LHCN-M2 (cell line): Measurements from ENCODE around the gene ABCB11. TPM values are rescaled to one million over a fixed set of nuclear protein-coding genes. Genes with fewer than 3 reads are reported as not detected.

ENCODE experiments used
- DNase-seq: peaks from one replicate; pipeline ENCODE4 v3.0.0-alpha.2; 2012; ENCODE audit warnings: low read depth
- total RNA-seq: library from RNA; depleted of rRNA; stranded (reverse); fragments of >200 nt; gene quantifications from 2 replicates; pipeline ENCODE4 v1.2.3, GENCODE V29; 2014

Gene ABCB11
- total RNA-seq, 1 experiment from 2014 or later = not detected

DNA sequence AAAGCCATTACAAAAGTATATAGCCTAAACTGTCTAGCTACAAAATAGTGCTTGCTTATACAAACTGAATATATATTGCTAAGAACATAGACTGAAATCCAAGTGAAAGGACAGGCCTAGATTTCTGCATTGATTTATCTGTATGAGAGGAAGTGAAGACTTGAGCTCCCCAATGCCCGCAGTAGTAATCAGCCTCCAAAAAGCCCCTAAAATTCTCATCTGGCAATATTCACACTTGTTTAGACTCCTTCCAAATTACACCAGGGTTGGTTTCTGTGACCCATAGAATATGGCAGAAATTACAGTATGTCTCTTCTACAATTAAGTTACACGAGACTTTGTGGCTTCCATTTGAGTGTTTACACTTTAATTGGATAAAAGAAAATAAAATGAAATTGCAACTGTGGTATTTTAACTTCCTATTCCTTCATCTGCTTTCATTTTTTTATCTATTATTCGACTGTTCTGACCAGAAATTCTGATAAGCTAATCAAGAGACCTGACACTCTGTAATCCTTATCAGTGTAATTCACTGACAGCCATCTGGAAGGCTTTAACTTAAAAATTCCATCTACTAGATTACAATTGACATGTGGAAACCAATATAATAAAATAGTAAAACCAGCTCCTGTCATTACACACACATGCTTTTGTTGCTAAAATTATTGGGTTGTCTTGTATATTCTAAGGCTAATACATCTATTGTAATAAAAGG is 21.1 kb downstream of the ABCB11 start:
- DNase-seq = no peak

DNA sequence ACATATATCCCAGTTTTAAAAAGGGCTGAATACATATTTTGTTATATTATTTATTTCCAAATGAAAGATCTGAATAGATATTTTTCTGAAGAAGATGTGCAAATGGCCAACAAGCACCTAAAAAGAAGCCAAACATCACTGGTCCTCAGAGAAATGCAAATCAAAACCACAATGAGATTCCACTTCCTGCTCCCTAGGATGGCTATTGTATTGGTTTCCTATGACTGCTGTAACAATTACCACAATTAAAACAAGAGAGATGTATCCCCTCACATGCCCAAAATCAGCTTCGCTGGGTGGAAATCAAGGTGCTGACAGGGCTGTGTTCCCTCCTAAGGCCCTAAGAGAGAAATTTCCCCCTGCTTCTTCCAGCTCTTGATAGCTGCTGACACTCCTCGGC is 23.2 kb downstream of the ABCB11 start:
- no peak for DNase-seq

DNA sequence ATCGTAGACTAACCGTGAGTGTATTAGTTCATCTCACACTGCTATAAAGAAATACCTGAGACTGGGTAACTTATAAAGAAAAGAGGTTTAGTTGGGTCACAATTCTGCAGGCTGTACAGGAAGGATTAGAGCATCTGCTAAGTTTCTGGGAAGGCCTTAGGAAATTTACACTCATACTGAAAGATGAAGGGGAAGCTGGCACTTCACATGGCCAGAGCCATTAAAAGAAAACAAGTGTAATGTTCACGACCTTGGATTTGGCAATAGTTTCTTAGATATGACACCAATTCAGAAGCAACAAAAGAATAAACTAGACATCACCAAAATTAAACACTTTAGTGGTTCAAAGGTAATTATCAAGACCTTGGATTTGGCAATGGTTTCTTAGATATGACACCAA is 23.8 kb downstream of the ABCB11 start:
- DNase-seq = no peak

DNA sequence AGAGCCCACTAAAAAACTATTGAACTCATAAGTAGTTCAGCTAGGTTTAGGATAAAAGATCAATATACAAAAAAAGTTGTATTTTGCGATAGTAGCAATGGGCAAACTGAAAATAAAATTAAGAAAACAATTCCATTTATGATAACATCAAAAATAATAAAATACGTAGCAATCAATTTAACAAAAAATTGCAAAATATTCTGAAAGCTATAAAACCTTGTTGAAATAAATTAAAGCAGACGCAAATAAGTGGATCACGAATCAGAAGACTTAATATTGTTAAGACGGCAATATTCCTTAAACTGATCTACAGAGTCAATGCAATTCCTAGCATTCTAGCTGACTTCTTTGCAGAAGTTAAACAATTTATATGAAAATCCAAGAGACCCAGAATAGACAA is 24.5 kb downstream of the ABCB11 start:
- DNase-seq = no peak

DNA sequence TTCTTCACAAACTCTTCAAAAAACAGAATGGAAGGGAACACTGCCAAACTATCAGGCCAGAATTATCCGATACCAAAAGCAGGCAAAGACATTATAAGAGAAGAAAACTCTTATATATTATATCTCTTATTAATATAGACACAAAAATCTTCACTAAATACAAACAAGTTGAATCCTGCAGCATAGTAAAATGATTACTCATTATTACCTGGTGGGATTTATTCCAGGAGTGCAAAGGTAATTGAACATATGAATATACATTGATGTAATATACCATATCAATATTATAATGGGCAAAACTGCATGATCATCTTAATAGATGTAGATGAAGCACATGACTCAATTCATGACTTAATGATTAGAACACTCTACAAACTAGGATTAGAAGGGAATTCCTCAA is 25.1 kb downstream of the ABCB11 start:
- DNase-seq = no peak

DNA sequence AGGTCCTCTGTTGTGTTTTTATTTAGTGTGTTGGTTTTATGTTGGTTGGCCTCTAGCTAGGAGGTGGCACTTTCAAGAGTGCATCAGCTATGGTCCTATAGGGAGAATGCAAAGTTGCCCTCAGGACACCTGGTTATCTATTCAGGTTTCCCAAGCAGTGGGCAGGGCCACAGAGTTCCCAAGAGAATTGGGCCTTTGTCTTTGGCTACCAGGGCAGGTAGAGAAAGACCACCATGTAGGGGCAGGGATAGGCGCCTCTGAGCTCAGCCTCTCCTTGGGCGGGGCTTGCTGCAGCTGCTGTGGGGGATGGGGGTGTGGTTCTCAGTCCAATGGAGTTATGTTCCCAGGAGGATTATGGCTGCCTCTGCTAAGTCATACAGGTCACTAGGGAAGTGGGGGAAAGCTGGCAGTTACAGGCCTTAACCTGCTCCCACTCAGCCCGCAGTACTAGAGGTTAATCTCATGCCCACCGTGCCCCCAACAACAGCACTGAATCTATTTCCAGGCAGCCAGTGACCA is 26.0 kb downstream of the ABCB11 start:
- no peak for DNase-seq

DNA sequence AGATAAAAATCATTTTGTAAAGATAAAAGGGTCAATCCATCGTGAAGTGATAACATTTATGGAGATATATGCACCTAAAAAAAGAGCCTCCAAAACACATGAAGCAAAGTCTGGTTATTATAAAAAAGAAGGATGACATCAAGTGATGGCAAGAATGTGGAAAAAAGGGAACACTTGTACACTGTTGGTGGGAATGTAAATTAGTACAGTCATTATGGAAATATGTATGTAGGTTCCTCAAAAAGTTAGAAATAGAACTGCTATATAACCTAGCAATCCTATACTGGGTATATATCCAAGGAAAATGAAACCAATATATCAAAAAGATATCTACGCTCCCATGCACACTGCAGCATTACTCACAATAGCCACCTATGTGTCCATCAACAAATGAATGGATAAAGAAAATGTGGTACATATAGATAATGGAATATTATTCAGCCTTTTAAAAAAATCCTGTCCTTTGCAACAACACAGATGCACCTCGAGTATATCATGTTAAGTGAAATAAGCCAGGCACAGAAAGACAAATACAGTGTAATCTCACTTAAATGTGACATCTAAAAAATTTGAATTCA is 28.9 kb downstream of the ABCB11 start:
- no peak for DNase-seq

DNA sequence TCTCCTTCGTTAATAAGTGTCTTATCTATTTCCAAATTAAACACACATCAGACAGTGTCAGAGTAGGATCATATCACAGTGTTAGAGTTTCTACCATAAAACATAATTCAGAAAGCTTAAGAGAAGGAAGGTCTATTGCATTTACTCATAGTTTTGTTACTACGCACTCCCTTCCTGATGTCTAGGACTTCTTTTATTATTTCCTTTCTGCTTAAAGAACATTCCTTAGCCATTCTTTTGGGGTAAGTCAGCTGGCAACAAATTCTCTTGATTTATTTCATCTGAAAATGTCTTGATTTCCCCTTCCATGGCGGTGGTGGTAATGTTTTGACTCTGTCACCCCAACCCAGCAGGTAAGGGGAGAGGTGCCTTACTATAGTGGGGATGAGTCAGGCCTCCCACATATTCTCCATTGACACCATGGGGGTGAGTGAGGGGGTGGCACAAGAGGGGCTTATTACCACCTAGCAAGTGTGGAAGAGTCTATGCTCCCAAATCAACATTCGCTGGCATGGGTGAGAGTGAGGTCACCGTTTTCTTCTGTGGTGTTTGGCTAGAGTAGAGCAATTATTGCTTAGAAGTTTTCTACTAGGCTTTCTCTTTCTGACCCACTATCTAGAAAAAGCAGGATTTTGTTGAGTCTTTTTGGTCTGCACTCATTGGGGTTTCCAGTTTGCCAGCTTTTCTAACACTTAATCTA is 29.9 kb downstream of the ABCB11 start:
- DNase-seq = no peak

DNA sequence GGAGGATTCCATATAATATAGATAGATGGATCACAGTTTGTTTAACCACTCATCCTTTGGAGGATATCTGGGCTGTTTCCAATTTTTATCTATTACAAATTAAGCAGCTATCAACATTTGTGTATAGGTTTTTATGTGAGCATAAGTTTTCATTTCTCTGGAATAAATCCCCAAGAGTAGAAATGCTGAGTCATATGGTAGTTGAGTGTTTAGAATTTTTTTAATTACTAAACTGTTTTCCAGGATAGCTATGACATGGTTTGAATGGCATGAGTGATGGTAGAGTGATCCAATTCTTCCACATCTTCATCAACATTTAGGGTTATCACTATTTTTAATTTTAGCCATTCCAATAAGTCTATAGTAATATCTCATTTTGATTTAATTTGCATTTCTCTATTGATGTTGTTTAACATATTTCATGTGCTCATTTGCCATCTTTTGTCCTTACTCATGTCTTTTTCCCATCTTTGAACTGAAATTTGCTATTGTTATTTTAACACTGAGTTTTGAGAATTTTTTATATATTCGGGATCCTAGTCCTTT is 31.4 kb downstream of the ABCB11 start:
- no peak for DNase-seq

DNA sequence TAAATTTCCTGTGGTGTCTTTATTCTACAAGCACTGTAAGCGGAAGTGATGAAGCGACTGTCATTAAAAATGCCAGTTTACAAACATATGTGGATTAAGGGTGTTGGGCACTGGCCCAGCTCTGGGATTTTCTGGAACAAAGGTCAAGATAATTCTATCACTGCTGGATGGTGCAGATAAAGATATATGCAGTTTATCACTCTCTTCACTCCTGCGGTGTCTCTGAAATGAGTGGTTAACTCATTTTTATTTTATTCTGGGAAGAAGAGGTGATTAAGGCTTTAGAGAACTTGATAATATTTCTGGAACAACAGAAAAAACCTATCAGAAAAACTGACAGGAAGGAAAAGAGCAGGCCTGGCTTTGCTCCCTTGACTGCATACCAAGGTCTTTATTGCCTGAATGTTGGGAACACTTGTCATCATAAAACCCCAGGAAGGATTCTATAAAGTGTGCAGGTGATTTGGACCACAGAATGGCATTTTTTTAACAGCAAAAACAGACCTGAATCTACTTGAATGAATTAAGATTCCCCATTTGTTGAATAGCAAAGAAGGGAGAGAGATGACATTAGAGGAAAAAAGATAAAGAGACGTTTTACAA is 32.4 kb downstream of the ABCB11 start:
- DNase-seq = no peak

DNA sequence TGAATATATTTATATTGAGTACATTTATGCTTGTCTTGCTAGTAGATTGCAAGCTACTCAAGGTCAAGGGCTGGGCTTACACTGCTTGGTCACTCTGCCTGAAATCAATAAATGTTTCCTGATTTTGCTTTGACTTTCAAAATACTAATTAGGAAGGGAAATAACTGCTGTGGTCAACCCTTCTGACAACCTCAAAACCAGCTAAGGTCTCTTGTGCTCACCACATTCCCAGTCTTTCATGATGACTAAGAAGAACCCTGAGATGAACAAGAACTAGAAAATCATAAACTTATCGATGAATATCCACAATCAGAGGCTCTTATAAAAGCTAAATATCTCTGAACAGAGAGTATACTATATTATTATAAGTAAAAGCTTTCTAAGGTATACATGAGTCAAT is 33.3 kb downstream of the ABCB11 start:
- DNase-seq = peak; percentile 26

DNA sequence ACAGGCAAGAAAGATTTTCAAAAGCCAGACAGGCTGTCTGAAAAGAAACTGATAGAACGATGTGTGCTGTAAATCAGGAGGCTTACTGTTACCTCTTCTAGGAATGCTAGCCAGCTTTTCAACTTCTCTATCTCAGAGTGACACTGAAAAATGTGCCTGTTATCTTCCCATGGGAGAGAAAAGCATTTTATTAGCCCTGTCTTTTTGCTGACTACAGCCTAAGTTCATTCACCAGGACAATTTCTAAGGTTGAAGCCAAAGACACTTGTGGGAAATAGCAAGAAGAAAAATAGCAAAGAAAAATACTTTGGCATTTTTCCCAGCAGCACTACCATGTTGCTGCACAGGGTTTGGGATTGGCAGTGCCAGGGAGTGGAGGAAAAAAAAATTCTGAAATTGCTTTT is 34.0 kb downstream of the ABCB11 start:
- no peak for DNase-seq

DNA sequence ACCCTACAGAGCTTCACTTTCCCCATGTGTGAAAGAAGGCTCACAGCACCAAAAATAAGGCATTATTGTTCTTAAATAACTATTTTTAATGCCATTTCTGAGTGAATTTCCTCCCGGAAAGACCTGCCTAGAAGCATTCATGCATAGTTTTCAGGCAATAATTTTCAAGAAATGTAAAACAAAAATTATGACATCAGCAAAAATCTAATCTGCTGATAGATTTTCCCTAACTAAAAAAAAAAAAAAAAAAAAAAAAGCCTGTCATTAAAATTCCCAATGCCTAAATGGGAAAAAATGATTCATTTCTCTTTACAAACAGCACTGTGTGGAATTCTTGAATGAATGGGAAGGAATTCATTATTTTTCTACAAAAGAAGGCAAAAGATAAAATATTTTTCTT is 35.4 kb downstream of the ABCB11 start:
- DNase-seq = no peak

DNA sequence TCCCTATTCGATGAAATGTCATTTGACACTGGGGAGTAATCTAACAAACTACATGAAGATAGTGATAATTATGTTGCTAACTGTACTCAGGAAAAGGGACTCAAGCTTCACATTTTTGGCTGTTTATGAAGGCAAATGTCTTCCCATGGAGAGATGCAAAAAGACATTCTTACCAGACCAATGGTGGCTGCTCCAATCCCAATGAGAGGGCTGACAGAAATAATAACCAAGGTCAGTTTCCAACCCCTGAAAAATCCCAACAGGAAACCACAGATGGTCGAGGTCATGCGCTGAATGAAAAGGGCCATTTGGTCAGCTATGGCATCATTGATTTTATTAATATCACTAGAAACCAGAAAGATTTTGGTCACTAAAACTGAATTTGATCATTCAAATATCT is 37.6 kb downstream of the ABCB11 start:
- DNase-seq = no peak

DNA sequence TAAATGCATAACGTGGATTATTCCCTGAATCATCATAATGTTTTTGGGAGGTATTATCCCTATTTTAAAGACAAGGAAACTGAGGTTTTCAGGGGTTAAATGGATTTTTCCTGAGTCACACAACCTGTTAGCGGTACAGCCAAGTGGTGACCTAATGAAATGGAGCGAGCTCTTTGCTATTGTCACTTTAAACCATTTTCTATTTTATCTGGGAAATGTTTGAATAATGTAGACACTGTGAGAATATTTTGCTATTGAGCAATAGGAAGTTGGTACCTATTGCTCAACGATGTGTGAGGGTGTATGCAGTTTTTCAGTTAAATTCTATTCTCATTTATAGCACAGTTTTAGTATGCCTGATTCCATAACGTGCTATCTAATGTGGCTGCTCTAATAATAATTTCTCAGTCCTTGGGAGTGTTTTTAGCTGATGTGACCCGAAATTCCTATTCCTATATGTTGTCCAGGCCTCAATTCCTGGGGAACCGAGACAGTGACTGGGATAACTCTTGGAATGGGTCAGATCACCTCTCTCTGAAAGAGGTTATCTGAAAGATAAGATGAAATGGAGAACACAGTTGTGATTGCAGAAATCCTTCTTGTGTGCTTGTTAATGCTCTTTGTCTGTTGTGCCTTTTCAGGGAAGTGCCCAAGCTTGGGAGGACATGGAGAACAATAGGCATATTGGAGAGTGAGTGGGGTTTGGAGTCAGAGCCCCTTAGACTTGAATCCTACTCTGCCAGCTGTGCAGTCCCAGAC is 38.4 kb downstream of the ABCB11 start:
- DNase-seq = peak; percentile 16

DNA sequence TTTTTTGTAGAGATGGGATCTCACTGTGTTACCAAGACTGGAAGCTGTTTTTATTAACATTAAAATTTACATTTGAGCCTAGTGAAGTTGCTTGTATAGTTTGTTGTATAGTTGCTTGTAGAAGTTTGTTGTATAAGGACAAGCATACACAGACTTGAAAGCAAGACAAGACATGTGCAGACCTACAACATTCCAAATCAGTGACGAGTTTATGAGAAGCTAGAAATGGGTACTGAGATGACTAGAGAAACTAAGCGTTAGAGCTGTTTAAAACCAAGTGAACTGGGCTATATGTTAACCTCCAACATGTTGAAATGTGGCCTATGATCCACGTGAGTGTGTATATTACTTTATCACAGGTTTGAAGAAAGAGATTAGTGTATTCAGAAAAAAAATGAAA is 39.1 kb downstream of the ABCB11 start:
- no peak for DNase-seq

DNA sequence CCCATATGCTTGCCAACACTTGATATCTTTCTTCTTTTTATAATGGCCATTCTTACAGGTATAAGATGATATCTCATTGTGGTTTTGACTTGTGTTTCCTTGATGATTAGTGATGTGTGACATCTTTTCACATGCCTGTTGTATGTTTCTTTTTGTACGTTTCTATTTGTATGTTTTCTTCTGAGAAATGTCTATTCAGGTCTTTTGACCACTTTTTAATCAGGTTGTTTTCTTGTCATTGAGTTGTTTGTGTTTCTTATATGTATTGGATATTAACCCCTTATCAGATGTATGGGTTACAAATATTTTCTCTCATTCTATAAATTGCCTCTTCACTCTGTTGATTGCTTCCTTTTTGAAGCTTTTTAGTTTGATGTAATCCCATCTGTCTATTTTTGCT is 42.4 kb downstream of the ABCB11 start:
- no peak for DNase-seq

DNA sequence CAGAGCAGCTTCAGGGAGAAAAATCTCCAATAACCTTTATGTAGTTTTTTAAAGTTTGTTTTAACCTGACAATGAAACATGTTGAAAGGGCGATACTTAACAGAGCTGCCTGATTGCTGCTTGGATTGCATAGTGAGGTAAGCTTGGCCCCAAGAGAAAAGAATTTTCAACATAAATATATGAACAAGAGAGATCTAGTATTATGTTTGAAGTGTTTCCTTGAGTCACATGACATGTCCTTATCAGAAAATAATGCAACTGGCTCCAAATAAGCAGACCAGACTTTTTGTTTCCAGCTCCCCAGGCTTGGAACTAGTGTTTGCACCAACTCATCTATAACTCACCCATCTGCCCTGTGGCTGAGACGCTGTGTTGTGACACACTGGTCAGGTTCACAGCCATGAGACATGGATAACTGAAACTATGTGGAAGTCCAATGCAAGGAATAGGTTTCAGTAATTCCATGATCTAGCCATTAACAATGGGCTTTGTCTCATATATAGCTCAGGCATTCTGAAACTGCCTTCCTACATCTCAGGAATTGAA is 44.7 kb downstream of the ABCB11 start:
- DNase-seq = no peak

DNA sequence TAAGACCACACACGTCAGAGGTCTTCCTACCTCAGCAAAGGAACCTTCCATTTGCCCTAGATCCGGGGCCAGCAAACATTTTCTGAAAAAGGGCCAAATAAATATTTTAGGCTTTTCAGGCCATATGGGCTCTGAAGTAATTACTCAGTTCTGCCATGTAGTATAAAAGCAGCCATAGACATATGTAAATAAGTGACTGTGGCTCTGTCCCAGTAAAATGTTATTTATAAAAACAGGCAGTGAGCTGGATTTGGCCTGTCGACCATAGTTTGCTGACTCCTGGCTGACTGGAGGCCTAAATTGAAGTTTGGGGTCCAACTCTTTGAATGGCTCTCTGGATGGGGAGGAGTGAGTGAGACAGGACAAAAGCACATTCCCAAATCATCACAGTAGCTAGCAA is 49.5 kb downstream of the ABCB11 start:
- no peak for DNase-seq

DNA sequence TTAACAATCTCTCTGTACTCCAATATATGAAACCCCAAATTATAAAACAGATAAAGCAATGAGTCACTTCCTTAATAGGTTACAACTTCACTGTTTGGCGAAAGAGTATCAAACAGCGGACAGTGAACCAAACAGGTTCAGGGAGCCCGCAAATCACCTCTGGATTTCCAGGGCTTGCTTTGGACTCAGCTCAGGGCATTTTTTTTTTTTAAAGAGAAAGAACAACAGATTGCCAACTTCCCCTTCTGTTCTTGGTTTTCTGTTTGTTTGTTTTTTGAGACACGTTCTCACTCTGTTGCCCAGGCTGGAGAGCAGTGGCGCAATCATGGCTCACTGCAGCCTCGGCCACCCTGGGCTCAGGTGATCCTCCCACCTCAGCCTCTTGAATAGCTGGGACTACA is 52.7 kb downstream of the ABCB11 start:
- DNase-seq = no peak

DNA sequence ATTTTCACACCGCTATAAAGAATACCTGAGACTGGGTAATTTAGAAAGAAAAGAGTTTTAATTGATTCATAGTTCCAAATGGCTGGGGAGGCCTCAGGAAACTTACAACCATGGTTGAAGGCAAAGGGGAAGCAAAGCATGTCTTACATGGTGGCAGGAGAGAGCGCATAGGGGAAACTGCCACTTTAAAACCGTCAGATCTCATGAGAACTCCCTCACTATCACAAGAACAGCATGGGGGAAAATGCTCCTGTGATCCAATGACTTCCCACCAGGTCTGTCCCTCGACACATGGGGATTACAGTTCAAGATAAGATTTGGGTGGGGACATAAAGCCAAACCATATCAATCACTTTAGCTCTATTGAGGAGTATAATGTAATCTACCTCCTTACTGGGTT is 53.5 kb downstream of the ABCB11 start:
- DNase-seq = no peak
